SK-N-SH treated with all-trans-retinoic acid at 6 μM for 48 hours (cell line): ENCODE data around the gene EFL1.

Experiments
- ATAC-seq: fragments of 200-7000 bp; cut with Tn5 transposase; 3 replicates; pipeline ENCODE4 v1.9.1; 2020; ENCODE audit warnings: mild to moderate bottlenecking, moderate library complexity
- ARNTL ChIP-seq: fragments of 450-650 bp; formaldehyde crosslinking; IDR thresholded peaks from 2 replicates; pipeline ENCODE4 v1.5.0; 2020; ENCODE audit warnings: low read depth, mild to moderate bottlenecking, moderate library complexity, borderline replicate concordance
- BACH2 ChIP-seq: fragments of 250-450 bp; sonication (Bioruptor Pico); IDR thresholded peaks from 2 replicates; pipeline ENCODE4 v1.9.0; 2021; ENCODE audit warnings: mild to moderate bottlenecking, borderline replicate concordance
- CREB5 ChIP-seq: fragments of 250-450 bp; sonication (Bioruptor Pico); IDR thresholded peaks from 2 replicates; pipeline ENCODE4 v1.5.1; 2020; ENCODE audit warnings: low read depth, mild to moderate bottlenecking, moderate library complexity
- CSDC2 ChIP-seq: fragments of 250-450 bp; sonication (Bioruptor Pico); IDR thresholded peaks from 2 replicates; pipeline ENCODE4 v1.5.0; 2020; ENCODE audit warnings: mild to moderate bottlenecking, moderate library complexity
- CSRNP3 ChIP-seq: fragments of 250-450 bp; sonication (Bioruptor Pico); IDR thresholded peaks from 2 replicates; pipeline ENCODE4 v1.5.1; 2021; ENCODE audit warnings: mild to moderate bottlenecking, moderate library complexity
- ESRRG ChIP-seq: fragments of 250-450 bp; sonication (Bioruptor Pico); IDR thresholded peaks from 2 replicates; pipeline ENCODE4 v1.6.1; 2021; ENCODE audit warnings: mild to moderate bottlenecking
- GLIS3 ChIP-seq: fragments of 250-450 bp; sonication (Bioruptor Pico); IDR thresholded peaks from 2 replicates; pipeline ENCODE4 v1.5.0; 2020; ENCODE audit warnings: mild to moderate bottlenecking, moderate library complexity
- ISL1 ChIP-seq: fragments of 250-450 bp; sonication (Bioruptor Pico); IDR thresholded peaks from 2 replicates; pipeline ENCODE4 v2.1.2; 2022; ENCODE audit warnings: mild to moderate bottlenecking, moderate library complexity
- OSR1 ChIP-seq: fragments of 250-450 bp; sonication (Bioruptor Pico); IDR thresholded peaks from 2 replicates; pipeline ENCODE4 v1.8.0; 2022; ENCODE audit warnings: moderate library complexity, mild to moderate bottlenecking, inconsistent platforms
- PATZ1 ChIP-seq: fragments of 250-450 bp; sonication (Bioruptor Pico); IDR thresholded peaks from 2 replicates; pipeline ENCODE4 v1.8.0; 2020; ENCODE audit warnings: mild to moderate bottlenecking, moderate library complexity, borderline replicate concordance
- PPARA ChIP-seq: fragments of 250-450 bp; sonication (Bioruptor Pico); IDR thresholded peaks from 2 replicates; pipeline ENCODE4 v1.5.0; 2020; ENCODE audit warnings: mild to moderate bottlenecking, borderline replicate concordance
- RARB ChIP-seq: fragments of 250-450 bp; sonication (Bioruptor Pico); IDR thresholded peaks from 2 replicates; pipeline ENCODE4 v1.8.0; 2021; ENCODE audit warnings: mild to moderate bottlenecking, moderate library complexity
- SNAI2 ChIP-seq: fragments of 250-450 bp; sonication (Bioruptor Pico); IDR thresholded peaks from 2 replicates; pipeline ENCODE4 v1.5.0; 2020; ENCODE audit warnings: mild to moderate bottlenecking, moderate library complexity
- TCF4 ChIP-seq: fragments of 250-450 bp; sonication (Bioruptor Pico); IDR thresholded peaks from 2 replicates; pipeline ENCODE4 v1.8.0; 2021; ENCODE audit warnings: mild to moderate bottlenecking, moderate library complexity, borderline replicate concordance
- TOX ChIP-seq: fragments of 250-450 bp; sonication (Bioruptor Pico); IDR thresholded peaks from 2 replicates; pipeline ENCODE4 v1.8.0; 2021; ENCODE audit warnings: mild to moderate bottlenecking, moderate library complexity, borderline replicate concordance
- TSHZ2 ChIP-seq: fragments of 250-450 bp; sonication (Bioruptor Pico); IDR thresholded peaks from 2 replicates; pipeline ENCODE4 v1.5.0; 2020; ENCODE audit warnings: mild to moderate bottlenecking, moderate library complexity
- ZC3H10 ChIP-seq: fragments of 250-450 bp; sonication (Bioruptor Pico); IDR thresholded peaks from 2 replicates; pipeline ENCODE4 v1.5.1; 2021; ENCODE audit warnings: mild to moderate bottlenecking, moderate library complexity
- ZFP3 ChIP-seq: fragments of 250-450 bp; sonication (Bioruptor Pico); IDR thresholded peaks from 2 replicates; pipeline ENCODE4 v1.5.0; 2020; ENCODE audit warnings: mild to moderate bottlenecking, moderate library complexity
- ZFP30 ChIP-seq: fragments of 450-650 bp; formaldehyde crosslinking; IDR thresholded peaks from 2 replicates; pipeline ENCODE4 v1.5.0; 2022; ENCODE audit warnings: mild to moderate bottlenecking, moderate library complexity
- ZNF565 ChIP-seq: fragments of 450-650 bp; formaldehyde crosslinking; conservative IDR thresholded peaks from 2 replicates; pipeline ENCODE4 v1.5.0; 2020; ENCODE audit warnings: low read depth, mild to moderate bottlenecking, moderate library complexity
- ZNF70 ChIP-seq: fragments of 450-650 bp; formaldehyde crosslinking; IDR thresholded peaks from 2 replicates; pipeline ENCODE4 v1.5.0; 2020; ENCODE audit warnings: mild to moderate bottlenecking, moderate library complexity
- ZNF8 ChIP-seq: fragments of 450-650 bp; formaldehyde crosslinking; IDR thresholded peaks from 2 replicates; pipeline ENCODE4 v1.5.0; 2020; ENCODE audit warnings: mild to moderate bottlenecking, moderate library complexity

Gene EFL1

GRCh38 chr15:82173108-82173507 lies 89.4 kb downstream of the EFL1 start:
- TF ChIP-seq ESRRG (no peak), RARB (CRISPR knock-in tag) (no peak), ZNF8 (CRISPR knock-in tag) (no peak), PATZ1 (CRISPR knock-in tag) (no peak), ZNF70 (CRISPR knock-in tag) (no peak), ZFP30 (CRISPR knock-in tag) (no peak), TCF4 (CRISPR knock-in tag) (no peak), ZC3H10 (CRISPR knock-in tag) (no peak), CSDC2 (CRISPR knock-in tag) (no peak), ISL1 (CRISPR knock-in tag) (no peak), GLIS3 (CRISPR knock-in tag) (no peak), OSR1 (CRISPR knock-in tag) (no peak), BACH2 (no peak), ZNF565 (no peak), TOX (CRISPR knock-in tag) (no peak), CSRNP3 (CRISPR knock-in tag) (no peak), SNAI2 (CRISPR knock-in tag) (no peak), ARNTL (CRISPR knock-in tag) (no peak)
- ATAC-seq: no peak

- ATAC-seq: no peak
- TF ChIP-seq CSRNP3 (CRISPR knock-in tag): no peak
- TF ChIP-seq TOX (CRISPR knock-in tag): no peak
- TF ChIP-seq CSDC2 (CRISPR knock-in tag): no peak
- no peak for TF ChIP-seq ZNF8 (CRISPR knock-in tag)
- no peak for TF ChIP-seq ISL1 (CRISPR knock-in tag)
- no peak for TF ChIP-seq PPARA
- no peak for TF ChIP-seq TCF4 (CRISPR knock-in tag)
- no peak for TF ChIP-seq PATZ1 (CRISPR knock-in tag)
- TF ChIP-seq BACH2: no peak
- TF ChIP-seq GLIS3 (CRISPR knock-in tag): no peak
- no peak for TF ChIP-seq CREB5
- no peak for TF ChIP-seq ARNTL (CRISPR knock-in tag)
- TF ChIP-seq ZNF70 (CRISPR knock-in tag): no peak
- no peak for TF ChIP-seq ESRRG
Measured at GRCh38 chr15:82172506-82172905, 90.0 kb downstream of the EFL1 start.

GRCh38 chr15:82168757-82169156 lies 93.8 kb downstream of the EFL1 start:
- no peak for ATAC-seq
- TF ChIP-seq ESRRG (no peak), PPARA (no peak), BACH2 (no peak), ZC3H10 (CRISPR knock-in tag) (no peak), CREB5 (no peak), ZNF8 (CRISPR knock-in tag) (no peak), ZFP3 (no peak), TSHZ2 (CRISPR knock-in tag) (no peak)
- TF ChIP-seq, all 23 proteins: peak for 0
